ENCODE results near the gene CTNND2.

- TF ChIP-seq ZBTB33 (IDR thresholded peaks at IDR 0.05), result no peak
- no peak for TF ChIP-seq FOXM1 (IDR thresholded peaks at IDR 0.05; ENCODE audit: low read depth, low read length)
- TF ChIP-seq BCL11A (IDR thresholded peaks at IDR 0.05; ENCODE audit: low read depth, low read length), result no peak
- TF ChIP-seq RBBP5 (conservative IDR thresholded peaks at IDR 0.05), result no peak
- no peak for TF ChIP-seq TAF1 (IDR thresholded peaks at IDR 0.05; ENCODE audit: borderline replicate concordance, low read depth, low read length)
- no peak for TF ChIP-seq EP300 (IDR thresholded peaks at IDR 0.05; ENCODE audit: borderline replicate concordance in 1 of 2, control insufficient read depth in 1 of 2, low read depth in 2 of 2, low read length in 2 of 2)
- TF ChIP-seq RAD21 (IDR thresholded peaks at IDR 0.05; ENCODE audit: insufficient read depth, low read depth, low read length), result no peak
- no peak for TF ChIP-seq NBN (IDR thresholded peaks at IDR 0.05)
These were observed 584.2 kb downstream of the CTNND2 start for GRCh38 chr5:11319836-11320580.

Measured in GM12878 (cell line).